Activated CD4-positive, alpha-beta T cell treated with anti-CD3 and anti-CD28 coated beads, Interleukin-2, amount 50 U/mL, for 48 hours (primary cell): ENCODE data around the gene DAZAP1.

Experiments
- DNase-seq, 2 experiments: peaks; one replicate each; pipeline ENCODE4 v3.0.0-alpha.2; 2020

The DAZAP1 gene

DNA sequence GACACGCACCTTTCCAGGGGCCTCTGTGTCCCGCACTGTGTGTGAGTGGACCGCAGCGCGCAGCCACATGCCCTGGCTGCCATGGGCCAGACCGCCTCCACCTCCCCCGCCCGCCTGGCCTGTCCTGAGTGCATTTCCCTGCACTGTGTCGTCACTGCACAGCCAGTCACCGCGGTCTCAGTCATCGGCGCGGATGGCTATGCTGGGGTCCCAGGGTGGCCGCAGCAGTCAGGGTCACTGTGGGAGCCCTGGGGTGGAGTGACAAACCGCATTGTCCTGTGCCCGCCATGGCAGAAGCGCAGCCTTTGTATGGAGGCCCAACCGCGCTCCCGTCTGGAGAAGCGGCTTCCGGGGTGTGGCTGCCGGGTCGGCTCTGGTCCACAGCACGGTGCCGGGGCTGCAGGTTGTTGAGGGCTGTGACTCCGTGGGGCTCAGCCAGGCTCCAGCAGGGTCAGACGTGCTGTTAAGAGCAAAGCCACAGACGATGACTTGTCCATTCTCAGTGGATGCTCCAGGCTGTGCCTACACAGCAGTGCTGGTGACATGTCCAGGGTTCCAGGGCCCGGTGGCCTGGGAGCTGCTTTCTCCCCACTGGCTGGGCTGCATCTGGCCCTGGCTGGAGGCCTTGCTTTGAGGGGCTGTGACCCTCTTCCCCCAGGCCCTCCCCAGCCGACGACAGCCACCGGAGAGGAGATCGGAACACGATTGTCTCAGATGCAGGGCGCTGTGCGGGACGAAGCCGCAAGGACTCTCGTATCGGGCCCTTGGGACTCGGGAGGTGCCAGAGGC, 30.0 kb upstream of the DAZAP1 start:
- DNase-seq, result no peak

DNA sequence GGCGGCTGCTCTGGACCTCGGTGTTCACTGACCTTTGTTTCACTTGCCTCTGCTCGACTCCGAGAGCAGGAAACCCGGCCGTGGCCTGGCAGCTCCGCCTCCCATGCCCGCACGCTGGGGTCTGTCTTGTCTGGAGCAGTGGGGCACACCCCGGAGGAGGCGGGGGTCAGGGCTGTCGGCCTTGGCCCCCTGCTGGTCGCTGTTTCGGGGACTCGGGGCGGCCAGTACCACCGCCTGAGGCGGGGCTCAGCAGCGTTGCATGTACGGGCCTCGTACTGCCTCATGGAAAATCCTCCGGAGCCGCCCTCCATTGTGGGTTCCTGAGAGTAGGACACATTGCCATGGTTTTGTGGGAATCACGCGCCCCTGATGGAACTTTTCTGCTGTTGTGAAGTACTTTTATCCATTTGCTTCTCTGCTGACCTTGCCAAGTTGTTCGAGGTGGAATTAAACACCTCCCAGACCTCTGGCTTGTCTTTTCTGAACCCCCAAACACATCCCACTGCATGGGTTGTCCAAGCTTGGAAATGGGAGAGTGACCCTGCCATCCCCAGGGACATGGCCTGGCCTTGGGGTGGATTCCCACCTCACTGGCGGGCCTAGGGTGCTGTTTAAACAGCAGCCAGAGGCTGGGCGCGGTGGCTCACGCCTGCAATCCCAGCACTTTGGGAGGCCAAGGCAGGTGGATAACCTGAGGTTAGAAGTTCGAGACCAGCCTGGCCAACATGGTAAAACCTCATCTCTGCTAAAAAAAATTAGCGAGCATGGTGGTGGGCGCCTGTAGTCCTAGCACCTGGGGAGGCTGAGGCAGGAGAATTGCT, 29.2 kb upstream of the DAZAP1 start:
- no peak for DNase-seq

DNA sequence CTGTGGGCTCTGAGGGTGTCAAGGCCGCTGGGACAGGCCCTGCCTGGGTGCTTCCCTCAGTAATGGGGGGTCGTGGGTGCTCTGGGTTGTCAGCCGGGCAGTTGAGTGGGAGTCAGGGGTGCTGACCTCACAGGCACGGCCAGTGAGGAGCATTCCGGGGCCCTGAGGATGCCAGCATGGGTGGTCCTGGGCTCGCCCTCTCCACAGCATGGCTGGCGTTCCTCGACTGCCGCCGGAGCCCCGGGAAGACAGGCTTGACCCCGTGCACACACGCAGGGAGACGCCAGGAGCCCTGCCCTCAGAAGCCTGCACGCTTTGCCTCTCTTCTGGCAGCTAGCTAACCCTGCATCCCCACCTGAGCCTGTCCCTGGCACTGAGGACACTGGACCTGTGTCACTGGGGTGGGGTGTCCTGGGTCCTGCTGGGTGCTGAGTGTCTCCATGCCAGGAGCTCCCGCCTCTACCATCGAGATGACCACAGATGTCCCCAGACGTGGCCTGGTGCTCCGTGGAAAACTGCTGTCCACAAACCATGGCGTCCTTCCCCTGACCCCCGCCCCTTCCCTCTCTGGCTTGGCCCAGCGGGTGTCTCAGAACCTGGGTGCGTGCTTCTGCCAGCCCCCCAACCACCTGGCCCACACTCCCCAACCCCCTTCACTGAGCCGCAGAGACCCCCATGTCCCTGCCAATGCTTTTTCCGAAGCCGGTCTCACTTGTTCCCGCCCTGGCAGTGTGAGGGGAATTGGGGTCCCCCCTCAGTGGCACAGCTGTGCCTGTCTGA, 28.1 kb upstream of the DAZAP1 start:
- no peak for DNase-seq

DNA sequence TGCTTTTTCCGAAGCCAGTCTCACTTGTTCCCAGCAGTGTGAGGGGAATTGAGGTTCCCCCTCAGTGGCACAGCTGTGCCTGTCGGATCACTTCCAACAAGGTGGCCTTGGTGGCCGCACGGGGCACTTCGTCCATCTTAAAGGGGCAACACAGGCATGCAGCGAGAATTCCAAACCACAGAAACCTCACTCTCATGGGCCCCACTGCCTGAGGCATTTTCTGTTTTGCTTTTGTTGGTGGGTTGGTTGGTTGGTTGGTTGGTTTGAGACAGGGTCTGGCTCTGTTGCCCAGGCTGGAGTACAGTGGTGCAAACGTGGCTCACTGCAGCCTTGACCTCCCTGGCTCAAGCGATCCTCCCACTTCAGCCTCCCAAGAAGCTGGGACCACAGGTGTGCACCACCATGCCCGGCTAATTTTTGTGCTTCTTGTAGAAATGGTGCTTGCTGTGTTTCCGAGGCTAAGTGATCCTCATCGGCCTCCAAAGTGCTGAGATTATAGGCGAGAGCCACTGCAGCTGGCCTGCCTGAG, 27.4 kb upstream of the DAZAP1 start:
- DNase-seq, result no peak

DNA sequence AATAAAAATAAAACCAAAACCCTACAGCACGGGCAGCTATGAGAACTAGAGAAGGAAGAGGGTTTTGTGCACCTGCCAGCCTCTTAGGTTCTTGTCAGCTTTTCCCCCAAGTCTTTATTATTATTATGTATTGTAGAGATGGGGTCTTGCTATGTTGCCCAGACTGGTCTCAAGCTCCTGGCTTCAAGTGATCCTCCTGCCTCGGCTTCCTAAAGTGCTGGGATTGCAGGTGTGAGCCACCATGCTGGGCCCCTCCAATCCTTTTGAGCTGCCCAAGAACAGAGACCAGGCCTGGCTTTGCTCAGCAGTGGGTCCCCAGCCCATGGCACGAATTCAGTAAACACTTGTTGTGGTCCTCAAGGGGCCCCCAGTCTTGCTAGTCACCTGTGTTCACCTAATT, 25.1 kb upstream of the DAZAP1 start:
- no peak for DNase-seq

DNA sequence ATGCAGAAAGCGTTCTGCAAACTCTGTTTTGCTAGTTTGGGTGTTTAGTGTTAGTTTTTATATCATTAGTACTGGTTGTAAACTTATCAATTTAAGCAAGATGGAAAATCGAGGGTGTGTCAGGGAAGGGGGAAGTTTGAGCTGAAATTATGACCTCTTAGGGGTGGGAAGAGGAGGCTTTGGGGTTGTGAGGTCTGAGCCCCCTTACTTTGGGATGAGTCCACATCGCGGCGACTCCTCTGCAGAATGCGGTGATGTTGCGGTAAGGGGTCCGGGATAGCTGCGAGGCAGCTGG, 24.4 kb upstream of the DAZAP1 start:
- DNase-seq, result no peak

DNA sequence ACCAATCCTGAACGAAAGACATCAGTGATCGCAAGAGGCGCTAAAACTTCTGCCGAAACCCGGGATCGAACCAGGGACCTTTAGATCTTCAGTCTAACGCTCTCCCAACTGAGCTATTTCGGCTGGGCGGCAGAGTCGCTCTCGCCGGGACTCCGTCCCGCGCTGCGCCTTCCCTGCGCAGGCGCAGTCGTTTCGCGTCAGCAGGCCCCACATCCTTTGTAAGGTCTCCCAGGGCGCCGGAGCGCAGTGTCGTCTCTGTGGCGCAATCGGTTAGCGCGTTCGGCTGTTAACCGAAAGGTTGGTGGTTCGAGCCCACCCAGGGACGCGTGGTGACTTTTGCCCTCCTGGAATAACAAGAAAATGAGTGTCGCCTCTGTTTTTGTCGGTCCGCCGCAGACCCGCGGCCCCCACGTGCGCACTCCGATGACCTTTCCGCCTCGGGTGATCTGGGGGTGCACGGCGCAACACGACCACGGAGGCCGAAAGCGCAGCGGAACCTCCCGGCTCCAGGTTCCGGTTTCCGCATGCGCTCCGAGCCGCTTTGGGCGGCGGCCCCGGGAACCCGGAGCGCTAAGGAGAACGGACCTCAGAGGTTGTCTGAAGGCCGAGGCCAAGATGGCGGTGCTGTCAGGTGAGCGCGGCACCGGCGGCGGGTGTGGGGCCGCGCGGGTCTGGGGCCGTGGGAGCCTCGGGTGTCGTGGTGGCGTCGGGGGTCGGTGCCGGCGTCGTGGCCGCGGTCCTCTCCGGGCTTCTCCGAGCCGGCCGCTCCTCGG, 23.9 kb upstream of the DAZAP1 start, which contains the start of gene NDUFS7:
Gene NDUFS7, plus strand, starts transcription at position 596 of the 773 bp plus-strand sequence. Its CDS starts 20 bp downstream, at position 616.
- DNase-seq, result peak; percentile 91 to 94

DNA sequence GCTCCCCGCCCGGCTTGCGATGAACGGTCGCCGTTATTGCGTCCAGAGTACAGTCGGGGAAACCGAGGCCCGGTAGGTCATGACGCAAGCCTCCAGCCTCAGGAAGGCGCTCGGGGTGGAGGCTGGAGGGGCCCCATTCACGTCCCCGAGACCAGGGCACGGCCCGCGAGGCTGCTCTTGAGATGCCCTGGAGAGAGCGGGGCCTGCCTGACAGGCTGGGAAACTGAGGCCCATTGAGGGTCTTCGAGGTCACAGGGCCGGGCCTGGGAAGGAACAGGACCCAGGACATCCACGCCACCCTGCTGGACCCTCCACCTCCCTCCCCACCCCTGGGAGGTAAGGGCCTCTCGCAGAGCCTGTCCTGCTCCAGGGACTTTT, 23.3 kb upstream of the DAZAP1 start:
- DNase-seq, result no peak

DNA sequence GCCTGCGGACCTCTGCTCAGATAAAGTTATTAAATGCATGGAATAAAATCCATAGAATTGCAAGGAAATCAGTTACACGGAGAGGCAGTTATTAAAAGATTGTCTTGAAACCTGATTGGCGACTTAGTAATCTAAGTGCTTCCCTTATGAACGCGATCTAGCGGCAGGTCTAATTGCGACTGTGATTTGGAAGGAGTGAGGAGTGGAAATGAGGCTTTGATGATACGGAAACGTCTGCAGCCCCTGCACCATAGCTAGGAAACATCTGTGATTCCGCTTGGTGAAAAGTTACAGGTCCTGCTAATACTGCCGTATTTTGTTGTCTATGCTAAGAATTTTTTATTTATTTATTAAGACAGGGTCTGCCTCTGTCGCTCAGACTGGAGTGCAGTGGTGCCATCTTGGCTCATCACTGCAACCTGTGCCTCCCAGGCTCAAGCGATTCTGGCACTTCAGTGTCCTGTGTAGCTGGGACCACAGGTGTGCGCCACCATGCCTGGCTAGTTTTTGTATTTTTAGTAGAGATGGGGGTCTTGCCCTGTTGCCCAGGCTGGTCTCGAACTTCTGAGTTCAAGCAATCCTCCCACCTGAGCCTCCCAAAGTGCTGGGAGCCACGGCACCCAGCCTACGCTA, 22.8 kb upstream of the DAZAP1 start:
- no peak for DNase-seq

DNA sequence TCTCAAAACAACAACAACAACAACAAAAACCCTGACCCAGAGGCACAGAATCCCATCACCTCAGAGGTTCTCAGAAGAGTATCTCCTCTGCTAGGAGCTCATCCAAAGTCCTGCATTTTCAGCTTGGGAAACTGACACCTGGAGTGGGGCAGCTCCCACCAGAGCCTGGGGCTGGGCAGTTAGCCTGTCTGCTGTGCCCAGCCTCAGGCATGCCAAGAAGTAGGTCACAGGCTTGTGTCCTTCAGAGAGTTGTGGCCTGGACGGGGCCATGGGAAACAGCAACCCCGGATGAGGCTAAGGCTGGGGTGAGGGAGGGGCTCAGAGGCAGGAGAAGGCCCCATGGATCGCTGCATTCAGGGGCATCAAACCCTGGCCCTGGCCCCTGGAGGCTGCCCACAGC, 21.6 kb upstream of the DAZAP1 start:
- DNase-seq, result no peak

DNA sequence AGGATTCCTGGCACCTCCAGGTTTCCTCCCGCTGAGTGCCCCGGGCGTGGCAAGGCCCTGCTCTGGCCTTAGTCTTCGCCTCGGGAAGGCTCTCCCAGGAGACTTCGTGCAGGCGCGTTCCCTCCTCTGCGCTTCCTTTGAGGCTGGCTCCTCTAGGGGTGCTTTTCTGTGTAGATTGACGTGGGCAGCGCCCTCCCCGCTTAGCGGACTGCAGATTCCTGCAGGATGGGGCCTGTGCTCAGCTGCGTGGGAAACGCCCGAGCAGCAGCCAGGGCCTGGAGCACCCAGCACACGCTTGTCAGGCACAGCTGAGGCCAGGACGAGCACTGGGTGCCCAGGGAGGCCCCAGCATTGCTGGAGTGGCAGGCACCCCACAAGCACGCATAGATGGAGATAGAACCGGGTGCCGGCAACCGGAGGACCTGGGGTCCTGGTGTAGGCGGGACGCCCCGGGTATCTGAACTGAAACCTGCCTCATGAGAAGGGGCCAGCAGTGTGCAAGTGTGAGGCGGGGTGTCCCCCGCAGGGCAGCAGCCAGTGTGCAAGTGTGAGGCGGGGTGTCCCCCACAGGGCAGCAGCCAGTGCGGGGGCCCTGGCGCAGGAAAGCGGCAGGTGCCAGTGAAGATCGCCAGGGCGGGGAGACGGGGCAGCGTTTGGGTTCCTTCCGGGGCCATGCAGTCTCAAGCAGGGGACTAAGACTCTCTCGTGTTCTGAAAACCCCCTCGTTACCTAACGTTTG, 20.3 kb upstream of the DAZAP1 start:
- no peak for DNase-seq

DNA sequence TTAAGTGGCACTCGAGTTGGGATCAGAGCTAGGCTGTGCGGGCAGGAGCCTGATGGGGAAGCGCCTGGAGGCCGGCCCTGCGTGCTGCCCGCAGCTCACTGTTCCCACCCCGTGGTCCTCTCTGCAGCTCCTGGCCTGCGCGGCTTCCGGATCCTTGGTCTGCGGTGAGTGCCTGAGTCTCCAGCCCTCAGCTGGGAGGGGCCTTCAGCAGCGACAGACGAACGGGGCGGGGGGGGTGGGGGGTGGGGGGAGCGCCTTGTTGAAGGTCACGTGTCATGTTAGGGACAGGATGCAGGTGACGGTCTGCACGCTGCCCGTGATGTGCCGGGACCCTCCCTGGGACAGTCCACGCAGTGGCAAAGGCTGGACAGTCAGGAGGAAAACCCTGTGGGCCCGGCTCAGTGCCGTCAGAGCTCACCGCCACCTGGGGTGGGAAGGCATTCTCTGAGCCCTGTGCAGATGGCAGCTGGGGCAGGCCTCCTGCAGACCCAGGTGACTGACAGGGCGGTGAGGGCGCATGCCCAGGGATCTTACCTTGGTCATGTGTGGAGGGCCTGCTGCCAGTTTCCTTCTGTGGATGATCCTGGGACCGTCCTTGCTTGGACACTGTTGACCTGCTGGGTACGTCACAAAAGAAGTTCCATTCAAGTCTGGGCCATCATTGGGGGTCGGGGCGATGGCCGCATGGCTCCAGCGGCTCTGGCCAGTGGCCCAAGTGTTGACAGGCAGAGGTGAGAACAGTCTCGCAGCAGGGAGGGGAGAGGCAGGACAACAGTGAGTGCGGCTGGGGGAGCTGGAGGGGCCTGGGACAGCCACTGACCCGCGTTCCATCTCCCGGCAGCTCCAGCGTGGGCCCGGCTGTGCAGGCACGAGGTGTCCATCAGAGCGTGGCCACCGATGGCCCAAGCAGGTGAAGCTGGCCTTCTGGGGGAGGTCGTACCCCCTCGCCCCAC, 19.4 kb upstream of the DAZAP1 start:
- no peak for DNase-seq

DNA sequence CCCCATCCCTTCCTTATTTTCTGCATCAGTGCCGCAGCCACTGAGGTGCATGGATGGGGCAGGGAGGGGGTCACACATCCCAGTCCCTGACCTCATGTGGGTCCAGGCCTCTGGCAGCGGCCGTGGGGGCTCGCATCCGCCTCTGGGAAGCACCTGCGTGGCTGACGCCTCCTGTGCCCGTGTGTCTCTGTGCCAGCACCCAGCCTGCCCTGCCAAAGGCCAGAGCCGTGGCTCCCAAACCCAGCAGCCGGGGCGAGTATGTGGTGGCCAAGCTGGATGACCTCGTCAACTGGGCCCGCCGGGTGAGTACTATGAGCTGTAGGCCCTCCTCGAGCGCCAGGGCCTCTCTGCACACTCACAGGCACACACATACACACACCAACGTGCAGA, 18.8 kb upstream of the DAZAP1 start:
- no peak for DNase-seq

DNA sequence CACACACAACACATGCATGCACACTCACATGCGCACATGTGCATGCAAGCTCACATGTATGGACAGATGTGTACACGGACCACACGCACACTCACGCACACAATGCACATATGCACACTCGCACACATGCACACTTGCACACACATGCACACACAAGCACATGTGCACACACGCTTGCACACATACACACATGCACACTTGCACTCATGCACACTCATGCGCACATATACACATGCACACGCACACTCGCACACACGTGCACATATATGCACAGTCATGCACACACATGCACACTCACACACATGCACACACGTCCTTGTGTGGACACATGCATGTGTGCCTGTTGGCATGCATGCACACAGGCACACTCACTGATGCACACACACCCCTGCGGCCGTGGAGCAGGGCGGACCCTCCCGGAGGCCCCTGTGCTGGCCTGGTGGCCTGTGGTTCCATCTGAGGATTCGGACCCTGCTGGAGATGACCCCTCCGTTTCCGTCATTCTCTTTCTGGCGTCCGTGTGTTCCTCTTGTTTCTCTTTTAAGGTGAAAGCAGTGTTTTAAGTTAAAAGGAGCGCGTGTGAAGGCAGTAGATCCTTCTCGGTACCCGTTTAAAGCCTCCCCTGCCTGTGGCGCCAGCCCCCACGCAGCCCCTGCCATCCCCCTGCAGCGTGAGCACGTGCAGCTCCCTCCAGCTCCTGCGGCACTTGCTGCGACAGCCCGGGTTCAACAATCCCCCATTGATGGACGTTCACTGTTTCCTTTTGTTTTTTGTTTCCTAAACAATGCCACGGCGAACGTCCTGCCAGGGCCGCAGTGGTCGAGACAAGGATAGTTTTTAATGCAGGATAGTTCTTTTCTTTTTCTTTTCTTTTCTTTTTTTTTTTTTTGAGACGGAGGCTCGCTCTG, 18.1 kb upstream of the DAZAP1 start:
- no peak for DNase-seq

DNA sequence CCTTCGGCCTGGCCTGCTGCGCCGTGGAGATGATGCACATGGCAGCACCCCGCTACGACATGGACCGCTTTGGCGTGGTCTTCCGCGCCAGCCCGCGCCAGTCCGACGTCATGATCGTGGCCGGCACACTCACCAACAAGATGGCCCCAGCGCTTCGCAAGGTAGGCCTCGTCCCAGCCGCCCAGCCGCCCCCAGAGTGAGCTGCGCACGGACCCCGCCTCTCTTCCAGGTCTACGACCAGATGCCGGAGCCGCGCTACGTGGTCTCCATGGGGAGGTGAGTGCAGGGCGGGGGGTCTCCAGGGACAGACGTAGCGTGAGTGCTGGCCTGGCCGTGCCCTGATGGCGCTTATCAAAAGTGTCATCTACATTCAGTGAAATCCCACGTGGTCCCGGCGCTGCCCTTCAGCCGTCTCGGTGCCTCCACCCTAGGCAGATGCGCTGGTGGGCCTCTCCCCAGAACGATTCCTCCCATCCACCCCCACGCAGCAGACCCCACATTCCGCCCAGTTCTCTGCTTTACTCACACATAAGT, 16.4 kb upstream of the DAZAP1 start:
- DNase-seq, result no peak

DNA sequence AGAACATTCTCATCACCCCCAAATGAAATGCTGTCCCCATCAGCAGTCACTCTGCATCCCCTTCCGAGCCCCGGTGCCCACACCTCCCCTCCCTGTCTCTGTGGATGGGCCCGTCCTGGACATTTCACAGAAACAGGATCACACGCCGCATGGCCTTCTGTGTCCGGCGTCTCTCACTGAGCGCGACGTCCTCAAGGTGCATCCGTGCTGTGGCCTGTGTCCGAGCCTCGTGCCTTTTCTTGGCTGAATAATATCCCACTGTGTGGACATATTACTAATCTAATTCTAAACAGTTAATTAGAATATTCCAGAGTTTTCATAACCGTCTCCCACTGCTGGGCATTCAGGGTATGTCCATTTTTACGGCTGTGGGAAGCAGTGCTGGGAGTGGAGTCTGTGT, 15.0 kb upstream of the DAZAP1 start:
- DNase-seq, result no peak

DNA sequence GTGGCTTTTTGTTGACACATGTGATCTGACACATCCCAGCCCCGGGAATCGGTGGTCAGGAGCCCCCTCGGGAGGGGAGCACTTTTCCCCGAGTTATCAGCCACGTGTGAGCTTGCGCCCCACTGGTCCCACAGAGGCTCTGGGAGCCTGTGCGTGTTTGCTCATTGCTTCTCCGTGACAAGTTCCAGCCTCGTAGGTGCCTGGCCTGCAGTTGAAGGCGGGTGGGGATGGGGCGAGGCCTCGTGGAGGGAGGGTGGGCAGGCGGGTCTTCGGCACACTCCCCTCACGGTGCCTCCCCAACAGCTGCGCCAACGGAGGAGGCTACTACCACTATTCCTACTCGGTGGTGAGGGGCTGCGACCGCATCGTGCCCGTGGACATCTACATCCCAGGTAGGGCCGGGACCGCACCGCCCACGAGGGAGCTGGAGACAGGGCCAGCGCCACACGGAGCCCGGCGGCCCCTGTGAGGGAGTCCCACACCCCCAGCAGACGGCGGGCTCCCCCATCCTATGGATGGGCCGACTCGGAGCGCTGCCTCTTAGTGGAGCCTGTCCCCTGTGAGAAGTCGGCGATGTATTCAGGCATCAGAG, 14.4 kb upstream of the DAZAP1 start:
- no peak for DNase-seq

DNA sequence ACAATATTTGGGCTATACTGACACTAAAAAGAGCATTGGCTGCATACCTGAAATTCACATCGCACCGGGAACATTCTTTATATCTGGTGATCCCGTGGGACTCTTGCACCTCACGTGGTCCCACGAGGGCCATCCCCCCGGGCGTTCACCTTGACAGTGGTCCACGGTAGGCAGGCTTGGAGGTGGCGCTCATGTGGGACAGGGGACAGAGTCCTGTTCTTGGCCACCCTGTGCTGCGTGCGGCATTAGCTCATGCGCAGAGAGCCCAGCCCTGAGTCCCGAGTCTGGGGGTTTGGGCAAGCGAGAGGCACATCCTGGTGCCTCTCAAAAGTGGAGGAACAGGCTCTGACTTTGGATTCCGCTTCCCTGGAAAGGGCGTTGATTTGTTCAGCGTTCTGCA, 13.5 kb upstream of the DAZAP1 start:
- no peak for DNase-seq
